HepG2 (cell line): ENCODE data around the gene TSPAN9. TPM values are rescaled to one million over a fixed set of nuclear protein-coding genes. Genes with fewer than 3 reads are reported as not detected.

Experiments used
- ATAC-seq: fragments of 200-7000 bp; cut with Tn5 transposase; 3 replicates; pipeline ENCODE4 v1.9.1; 2020; ENCODE audit warnings: mild to moderate bottlenecking, moderate library complexity
- BruUV-seq: library from RNA; stranded (reverse); fragments of 400-500 nt; replicated peaks from 2 replicates; lab custom pipeline; 2021; lab: Mats Ljungman, UMichigan
- CTCF ChIA-PET: fragments of 300-600 bp; formaldehyde crosslinking; extraction: SDS; loops from one replicate; lab custom pipeline; 2021; ENCODE audit warnings: low total read pairs, inconsistent platforms, low intra/inter-chr PET ratio; lab: Yijun Ruan, JAX
- POLR2A ChIA-PET: fragments of 350-600 bp; sonication (Branson Sonifier 250); formaldehyde crosslinking; loops from one replicate; lab custom pipeline; 2020; ENCODE audit warnings: antibody characterized with exemption, inconsistent platforms; lab: Yijun Ruan, JAX
- DNase-seq: peaks from one replicate; pipeline ENCODE4 v3.0.0-alpha.2; 2015; ENCODE audit warnings: low spot score
- FAIRE-seq: peaks from 3 replicates; lab custom pipeline; 2011; peaks lifted over from hg19 to GRCh38; lab: Jason Lieb, UNC
- H2AFZ ChIP-seq: one replicate; pipeline ENCODE4 v1.6.1; 2011; ENCODE audit warnings: low read length, inconsistent platforms
- H3K27ac ChIP-seq: fragments of 300-600 bp; 3 replicates; pipeline ENCODE4 v1.8.0; 2011; ENCODE audit warnings: mixed run types, mild to moderate bottlenecking, mixed read lengths, low read length, inconsistent platforms; ENCODE audit not compliant: insufficient read depth; ENCODE audit errors: extremely low read length
- H3K27me3 ChIP-seq, 2 experiments: fragments of 200-600 bp in 1 of 2; 2 replicates in 1 of 2; 3 replicates in 1 of 2; pipeline versions ENCODE4 v1.6.0 to v1.8.0; 2011; ENCODE audit warnings: low read length in 2 of 2, mild to moderate bottlenecking in 2 of 2, moderate library complexity in 2 of 2, inconsistent platforms in 1 of 2; ENCODE audit not compliant: insufficient read depth in 2 of 2, control insufficient read depth in 1 of 2
- H3K36me3 ChIP-seq, 2 experiments: fragments of 200-600 bp in 1 of 2; replicated peaks in 1 of 2; 2 replicates in 1 of 2; 3 replicates in 1 of 2; pipeline versions ENCODE4 v1.5.1 to v1.8.0; 2011; ENCODE audit warnings: low read length in 2 of 2, inconsistent platforms in 1 of 2; ENCODE audit not compliant: insufficient read depth in 2 of 2, control insufficient read depth in 1 of 2
- H3K4me1 ChIP-seq: 2 replicates; pipeline ENCODE4 v1.5.1; 2012; ENCODE audit warnings: low read length, inconsistent platforms; ENCODE audit not compliant: insufficient read depth
- H3K4me2 ChIP-seq: 2 replicates; pipeline ENCODE4 v1.6.0; 2011; ENCODE audit warnings: low read depth, low read length, inconsistent platforms
- H3K4me3 ChIP-seq, 3 experiments: fragments of 200-600 bp in 1 of 3; sonication (generic), shearing (Covaris generic) in 1 of 3; replicated peaks in 1 of 3; 2 replicates each; pipeline ENCODE4 v1.5.1; 2011 to 2016; ENCODE audit warnings: low read length in 3 of 3, inconsistent platforms in 2 of 3, low read depth in 2 of 3, mild to moderate bottlenecking in 2 of 3, control low read depth in 1 of 3, mixed read lengths in 1 of 3; ENCODE audit not compliant: insufficient read depth in 1 of 3
- H3K79me2 ChIP-seq: one replicate; pipeline ENCODE4 v1.6.1; 2011; ENCODE audit warnings: low read length, inconsistent platforms; ENCODE audit not compliant: insufficient read depth
- H3K9ac ChIP-seq: 2 replicates; pipeline ENCODE4 v1.6.0; 2011; ENCODE audit warnings: mild to moderate bottlenecking, low read depth, low read length, inconsistent platforms; ENCODE audit not compliant: insufficient read depth
- H3K9me3 ChIP-seq: 2 replicates; pipeline ENCODE4 v1.5.1; 2012; ENCODE audit warnings: mild to moderate bottlenecking, low read length
- H4K20me1 ChIP-seq: 2 replicates; pipeline ENCODE4 v1.6.0; 2011; ENCODE audit warnings: inconsistent platforms, mild to moderate bottlenecking, low read length, moderate library complexity; ENCODE audit not compliant: insufficient read depth
- FOXJ3 ChIP-seq: sonication (generic); formaldehyde crosslinking; IDR thresholded peaks from 2 replicates; pipeline ENCODE4 v1.4.0; 2020; ENCODE audit warnings: missing genetic modification reagents, mild to moderate bottlenecking, borderline replicate concordance
- ISL2 ChIP-seq: sonication (generic); formaldehyde crosslinking; IDR thresholded peaks from 2 replicates; pipeline ENCODE4 v1.5.0; 2020; ENCODE audit warnings: missing genetic modification reagents
- JUN ChIP-seq: sonication (generic); formaldehyde crosslinking; IDR thresholded peaks from 2 replicates; pipeline ENCODE4 v1.4.0; 2020; ENCODE audit warnings: mild to moderate bottlenecking, missing genetic modification reagents
- MEIS2 ChIP-seq: sonication (generic); formaldehyde crosslinking; IDR thresholded peaks from 2 replicates; pipeline ENCODE4 v1.9.0; 2021; ENCODE audit warnings: mild to moderate bottlenecking, missing genetic modification reagents
- SRSF9 ChIP-seq: fragments of 200-400 bp; formaldehyde crosslinking; IDR thresholded peaks from 2 replicates; pipeline ENCODE4 v1.6.1; 2018; ENCODE audit warnings: borderline replicate concordance, mild to moderate bottlenecking, low read depth, low read length; ENCODE audit not compliant: insufficient read depth, poor library complexity, severe bottlenecking
- ZFP36L1 ChIP-seq: sonication (generic); formaldehyde crosslinking; IDR thresholded peaks from 2 replicates; pipeline ENCODE4 v1.8.0; 2022; ENCODE audit warnings: mild to moderate bottlenecking, missing genetic modification reagents, moderate library complexity
- ZFP41 ChIP-seq: sonication (generic); formaldehyde crosslinking; IDR thresholded peaks from 2 replicates; pipeline ENCODE4 v1.4.0; 2020; ENCODE audit warnings: mild to moderate bottlenecking, missing genetic modification reagents, borderline replicate concordance
- ZMYM3 ChIP-seq: sonication (generic); formaldehyde crosslinking; IDR thresholded peaks from 2 replicates; pipeline ENCODE4 v1.5.1; 2020; ENCODE audit warnings: mild to moderate bottlenecking, missing genetic modification reagents
- ZNF24 ChIP-seq: fragments of 450-650 bp; IDR thresholded peaks from 2 replicates; pipeline ENCODE4 v1.6.1; 2017; ENCODE audit warnings: antibody characterized with exemption, mild to moderate bottlenecking
- ZNF256 ChIP-seq: sonication (generic); formaldehyde crosslinking; conservative IDR thresholded peaks from 2 replicates; pipeline ENCODE4 v1.4.0; 2020; ENCODE audit warnings: missing genetic modification reagents
- ZNF317 ChIP-seq: sonication (generic); formaldehyde crosslinking; IDR thresholded peaks from 2 replicates; pipeline ENCODE4 v1.5.0; 2020; ENCODE audit warnings: mild to moderate bottlenecking, missing genetic modification reagents
- ZNF335 ChIP-seq: sonication (generic); formaldehyde crosslinking; IDR thresholded peaks from 2 replicates; pipeline ENCODE4 v1.4.0; 2020; ENCODE audit warnings: missing genetic modification reagents
- ZNF337 ChIP-seq: sonication (generic); formaldehyde crosslinking; IDR thresholded peaks from 2 replicates; pipeline ENCODE4 v1.5.1; 2020; ENCODE audit warnings: missing genetic modification reagents, low read depth, mild to moderate bottlenecking, borderline replicate concordance
- ZNF33B ChIP-seq: sonication (generic); formaldehyde crosslinking; IDR thresholded peaks from 2 replicates; pipeline ENCODE4 v1.5.1; 2020; ENCODE audit warnings: mild to moderate bottlenecking, missing genetic modification reagents
- ZNF430 ChIP-seq: sonication (generic); formaldehyde crosslinking; IDR thresholded peaks from 2 replicates; pipeline ENCODE4 v1.9.0; 2021; ENCODE audit warnings: mild to moderate bottlenecking, missing genetic modification reagents
- ZNF446 ChIP-seq: sonication (generic); formaldehyde crosslinking; IDR thresholded peaks from 2 replicates; pipeline ENCODE4 v1.5.0; 2020; ENCODE audit warnings: mild to moderate bottlenecking, missing genetic modification reagents
- ZNF451 ChIP-seq: sonication (generic); formaldehyde crosslinking; IDR thresholded peaks from 2 replicates; pipeline ENCODE4 v1.5.0; 2020; ENCODE audit warnings: mild to moderate bottlenecking, missing genetic modification reagents
- ZNF556 ChIP-seq: sonication (generic); formaldehyde crosslinking; IDR thresholded peaks from 2 replicates; pipeline ENCODE4 v1.4.0; 2020; ENCODE audit warnings: mild to moderate bottlenecking, missing genetic modification reagents, borderline replicate concordance
- WGBS: methylation state at CpG from one replicate; pipeline ENCODE4 v1.1.6; 2017; ENCODE audit warnings: low lambda C conversion rate; 5-methylcytosine and 5-hydroxymethylcytosine counted together
- in situ Hi-C: cut with HindIII; loops from 2 replicates; pipeline ENCODE4 v1.10.0; 2017; ENCODE audit warnings: low pct_unique_long_range_greater_than_20kb; ENCODE audit not compliant: extremely low pct_ligation_motif_present
- intact Hi-C: fragments of 100-400 bp; cut with micrococcal nuclease; formaldehyde crosslinking; loops from one replicate; pipeline ENCODE4 v1.10.0; 2022; ENCODE audit not compliant: unreplicated experiment
- polyA plus RNA-seq, 8 experiments: library from polyadenylated mRNA; depleted of rRNA in 3 of 8; stranded (reverse) in 7 of 8; unstranded in 1 of 8; fragments of >200 nt; fragmentation: Illumina TruSeq in 4 of 8; extraction: Trizol in 4 of 8; gene quantifications; 2 replicates each; pipeline versions ENCODE4 v1.2.1 to v1.2.3, GENCODE V29; 2011 to 2016; ENCODE audit warnings: low read depth in 4 of 8, missing spikeins in 1 of 8, mixed read lengths in 1 of 8; ENCODE audit not compliant: insufficient read depth in 1 of 8
- total RNA-seq, 5 experiments: library from RNA; depleted of rRNA; stranded (reverse); fragments of >200 nt; fragmentation: Illumina TruSeq; extraction: Trizol; gene quantifications; 2 replicates each; pipeline ENCODE4 v1.2.3, GENCODE V29; 2016; ENCODE audit warnings: low read depth in 1 of 5
- TF ChIP-seq, protein P1 (sequence below): sonication (generic); formaldehyde crosslinking; IDR thresholded peaks from 2 replicates; pipeline ENCODE4 v1.8.1; 2023; ENCODE audit warnings: mild to moderate bottlenecking, missing genetic modification reagents, borderline replicate concordance
- TF ChIP-seq, protein P2 (sequence below): IDR thresholded peaks from 2 replicates; pipeline ENCODE4 v1.6.1; 2016; ENCODE audit warnings: missing compliant biosample characterization, missing genetic modification reagents, borderline replicate concordance
- TF ChIP-seq, protein P3 (sequence below): sonication (generic); formaldehyde crosslinking; IDR thresholded peaks from 2 replicates; pipeline ENCODE4 v1.5.1; 2020; ENCODE audit warnings: mild to moderate bottlenecking, missing genetic modification reagents, borderline replicate concordance
- TF ChIP-seq, protein P4 (sequence below): sonication (generic); formaldehyde crosslinking; IDR thresholded peaks from 2 replicates; pipeline ENCODE4 v1.8.0; 2022; ENCODE audit warnings: missing genetic modification reagents, mild to moderate bottlenecking, moderate library complexity, borderline replicate concordance

The TSPAN9 gene
- total and polyA plus RNA-seq, 2 of the 13 experiments (the other 11 are each of a cell fraction or from before 2014, with no cell fraction given), result 18.1 to 42.3 TPM

DNA sequence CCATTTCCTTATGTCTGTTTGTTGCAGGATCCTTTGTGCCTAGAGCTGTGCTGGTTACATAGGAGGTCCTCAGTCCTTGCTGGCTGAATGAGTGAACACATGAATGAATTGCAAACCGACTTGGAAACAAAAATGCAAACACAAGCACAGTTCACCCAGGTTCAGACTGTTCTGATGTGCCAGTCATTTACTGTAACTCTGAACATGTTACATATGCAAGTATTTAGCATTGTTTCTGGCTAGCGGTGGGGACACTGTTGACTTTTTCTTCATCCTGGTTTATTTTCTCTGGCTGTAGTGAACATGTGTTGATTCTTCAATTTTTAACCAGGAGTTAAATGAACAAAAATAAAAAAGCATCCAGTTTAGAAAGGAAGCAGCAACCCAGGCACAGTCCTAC, 33.4 kb downstream of the TSPAN9 start:
- Histone ChIP-seq H3K79me2 (peaks cover 5% of the 10 kb centered on the region), H3K4me2 (0 out of 2 replicates have a peak overlapping the region, but pooled peaks have one; percentile 10), H2AFZ (no peak overlapping the region), H3K4me1 (peaks cover 57% of the 10 kb centered on the region), H3K4me3 (no peak overlapping the region), H3K36me3 (peaks cover 1 to 4% of the 10 kb centered on the region in 2 experiments; a peak in 2 of 5 replicates), H3K9me3 (no peaks in the 10 kb centered on the region), H4K20me1 (no peaks in the 10 kb centered on the region; the same call in 1 of the 2 replicates), H3K27ac (peak overlapping the region; percentile 54), H3K9ac (no peak overlapping the region), H3K27me3 (no peaks in the 10 kb centered on the region)
- DNase-seq (peak; percentile 26), FAIRE-seq (peak; percentile 4), ATAC-seq (peak; percentile 43; the same call in 1 of the 3 replicates)
- no TSS peak for BruUV-seq
- in situ Hi-C loops, result no loop called here
- POLR2A ChIA-PET, result no interaction called here
- CTCF ChIA-PET, result no interaction called here
- intact Hi-C loops, result no loop called here
- WGBS, result 26% methylated on average over 2 of the region's 2 CpGs
- TF ChIP-seq SRSF9 (no peak), ZNF317 (CRISPR knock-in tag) (no peak), ZNF430 (CRISPR knock-in tag) (no peak), ZNF556 (CRISPR knock-in tag) (no peak), ZNF33B (CRISPR knock-in tag) (no peak), ZNF446 (CRISPR knock-in tag) (no peak), FOXJ3 (CRISPR knock-in tag) (no peak), MEIS2 (CRISPR knock-in tag) (no peak), ZNF335 (CRISPR knock-in tag) (no peak), JUN (CRISPR knock-in tag) (no peak), ZNF256 (CRISPR knock-in tag) (no peak), ZNF451 (no peak), ZNF24 (peak; percentile 71; the same call in 1 of the 2 replicates), ISL2 (no peak), ZMYM3 (CRISPR knock-in tag) (peak; percentile 9; the same call in 1 of the 2 replicates), ZNF337 (CRISPR knock-in tag) (no peak), ZFP36L1 (no peak), ZFP41 (CRISPR knock-in tag) (no peak)
- TF ChIP-seq, protein P1, sequence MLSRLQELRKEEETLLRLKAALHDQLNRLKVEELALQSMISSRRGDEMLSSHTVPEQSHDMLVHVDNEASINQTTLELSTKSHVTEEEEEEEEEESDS (CRISPR knock-in tag), result no peak
- TF ChIP-seq, protein P2, sequence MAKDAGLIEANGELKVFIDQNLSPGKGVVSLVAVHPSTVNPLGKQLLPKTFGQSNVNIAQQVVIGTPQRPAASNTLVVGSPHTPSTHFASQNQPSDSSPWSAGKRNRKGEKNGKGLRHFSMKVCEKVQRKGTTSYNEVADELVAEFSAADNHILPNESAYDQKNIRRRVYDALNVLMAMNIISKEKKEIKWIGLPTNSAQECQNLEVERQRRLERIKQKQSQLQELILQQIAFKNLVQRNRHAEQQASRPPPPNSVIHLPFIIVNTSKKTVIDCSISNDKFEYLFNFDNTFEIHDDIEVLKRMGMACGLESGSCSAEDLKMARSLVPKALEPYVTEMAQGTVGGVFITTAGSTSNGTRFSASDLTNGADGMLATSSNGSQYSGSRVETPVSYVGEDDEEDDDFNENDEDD (CRISPR knock-in tag), result no peak
- TF ChIP-seq, protein P3, sequence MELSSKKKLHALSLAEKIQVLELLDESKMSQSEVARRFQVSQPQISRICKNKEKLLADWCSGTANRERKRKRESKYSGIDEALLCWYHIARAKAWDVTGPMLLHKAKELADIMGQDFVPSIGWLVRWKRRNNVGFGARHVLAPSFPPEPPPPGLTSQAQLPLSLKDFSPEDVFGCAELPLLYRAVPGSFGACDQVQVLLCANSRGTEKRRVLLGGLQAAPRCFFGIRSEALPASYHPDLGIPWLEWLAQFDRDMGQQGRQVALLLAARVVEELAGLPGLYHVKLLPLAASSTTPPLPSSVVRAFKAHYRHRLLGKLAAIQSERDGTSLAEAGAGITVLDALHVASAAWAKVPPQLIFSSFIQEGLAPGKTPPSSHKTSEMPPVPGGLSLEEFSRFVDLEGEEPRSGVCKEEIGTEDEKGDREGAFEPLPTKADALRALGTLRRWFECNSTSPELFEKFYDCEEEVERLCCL (CRISPR knock-in tag), result no peak
- TF ChIP-seq, protein P4, sequence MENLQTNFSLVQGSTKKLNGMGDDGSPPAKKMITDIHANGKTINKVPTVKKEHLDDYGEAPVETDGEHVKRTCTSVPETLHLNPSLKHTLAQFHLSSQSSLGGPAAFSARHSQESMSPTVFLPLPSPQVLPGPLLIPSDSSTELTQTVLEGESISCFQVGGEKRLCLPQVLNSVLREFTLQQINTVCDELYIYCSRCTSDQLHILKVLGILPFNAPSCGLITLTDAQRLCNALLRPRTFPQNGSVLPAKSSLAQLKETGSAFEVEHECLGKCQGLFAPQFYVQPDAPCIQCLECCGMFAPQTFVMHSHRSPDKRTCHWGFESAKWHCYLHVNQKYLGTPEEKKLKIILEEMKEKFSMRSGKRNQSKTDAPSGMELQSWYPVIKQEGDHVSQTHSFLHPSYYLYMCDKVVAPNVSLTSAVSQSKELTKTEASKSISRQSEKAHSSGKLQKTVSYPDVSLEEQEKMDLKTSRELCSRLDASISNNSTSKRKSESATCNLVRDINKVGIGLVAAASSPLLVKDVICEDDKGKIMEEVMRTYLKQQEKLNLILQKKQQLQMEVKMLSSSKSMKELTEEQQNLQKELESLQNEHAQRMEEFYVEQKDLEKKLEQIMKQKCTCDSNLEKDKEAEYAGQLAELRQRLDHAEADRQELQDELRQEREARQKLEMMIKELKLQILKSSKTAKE, result no peak
